DMS53 treated with DMSO at 0.1 percent for 48 hours (cell line): ENCODE data around the gene NCL.
"Not testable (repeated sequence)": the region's sequence is repeated elsewhere in the genome, so short reads cannot be mapped to it uniquely, and the experiment has no call there.

Experiments used
- DNase-seq: peaks from one replicate; lab custom pipeline; 2025; ENCODE audit not compliant: unreplicated experiment; lab: John Stamatoyannopoulos, UW

The NCL gene

DNA sequence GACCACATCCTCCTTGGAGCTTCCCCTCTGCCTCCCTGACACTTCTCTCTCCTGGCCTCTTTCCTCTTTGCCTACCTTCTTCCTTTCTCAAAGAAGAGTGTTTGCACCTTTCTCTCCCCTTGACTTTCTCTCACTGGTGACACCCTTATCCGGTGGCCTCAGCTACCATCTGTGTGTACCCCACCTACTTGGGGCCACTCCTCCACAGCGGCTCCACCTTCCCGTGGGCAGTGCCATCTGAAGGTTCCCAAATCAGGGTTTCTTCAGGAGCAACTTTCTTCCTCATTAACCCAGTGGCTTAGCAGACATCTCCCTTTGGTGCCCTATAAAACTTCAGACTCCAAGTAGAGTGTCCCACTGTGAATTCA is 5.3 kb upstream of the NCL start:
- DNase-seq, result no peak

DNA sequence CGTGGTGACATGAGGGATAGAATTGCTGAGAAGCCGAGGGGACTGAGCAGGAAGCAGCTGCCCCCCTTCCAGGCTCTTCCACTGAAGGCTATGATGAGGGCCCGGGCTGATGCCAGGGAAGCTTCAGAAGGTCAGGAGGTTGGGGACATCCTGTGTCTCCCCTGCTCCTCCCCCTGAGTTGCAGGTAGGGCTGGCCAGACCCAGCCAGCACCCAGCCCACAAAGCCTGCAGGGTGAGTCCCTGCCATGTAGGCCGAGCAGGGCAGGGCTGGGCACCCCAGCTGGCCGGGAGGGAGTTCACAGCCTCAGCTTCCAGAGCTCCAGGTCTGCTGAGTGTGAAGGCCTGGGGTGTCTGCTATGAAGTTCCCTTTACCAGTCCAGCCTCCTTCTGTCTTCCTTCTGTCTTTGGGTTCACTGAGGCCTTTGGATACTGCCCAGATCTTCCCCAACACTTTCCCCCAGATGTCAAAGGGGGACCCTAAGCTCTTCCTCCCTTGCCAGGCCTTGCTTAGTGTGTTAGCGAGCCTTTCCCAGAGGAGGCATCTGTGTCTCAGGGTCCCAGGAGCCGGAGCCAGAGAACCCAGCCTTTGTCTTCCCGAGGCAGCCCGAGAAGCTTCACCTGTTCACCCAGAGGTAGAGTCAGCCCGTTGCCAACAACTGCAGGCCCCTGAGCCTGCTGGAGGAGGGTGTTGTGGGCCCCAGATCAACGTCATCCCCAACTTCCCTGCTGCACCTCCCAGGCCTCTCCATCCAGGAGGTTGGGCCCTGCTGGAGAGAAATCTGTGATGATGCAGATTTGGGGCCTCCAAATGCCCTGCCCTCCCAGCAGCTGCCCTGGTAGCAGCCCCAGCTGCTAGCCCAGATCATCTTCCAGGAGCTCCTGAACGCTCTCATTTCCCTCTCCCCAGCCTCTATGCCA is 3.6 kb upstream of the NCL start:
- DNase-seq, result no peak

DNA sequence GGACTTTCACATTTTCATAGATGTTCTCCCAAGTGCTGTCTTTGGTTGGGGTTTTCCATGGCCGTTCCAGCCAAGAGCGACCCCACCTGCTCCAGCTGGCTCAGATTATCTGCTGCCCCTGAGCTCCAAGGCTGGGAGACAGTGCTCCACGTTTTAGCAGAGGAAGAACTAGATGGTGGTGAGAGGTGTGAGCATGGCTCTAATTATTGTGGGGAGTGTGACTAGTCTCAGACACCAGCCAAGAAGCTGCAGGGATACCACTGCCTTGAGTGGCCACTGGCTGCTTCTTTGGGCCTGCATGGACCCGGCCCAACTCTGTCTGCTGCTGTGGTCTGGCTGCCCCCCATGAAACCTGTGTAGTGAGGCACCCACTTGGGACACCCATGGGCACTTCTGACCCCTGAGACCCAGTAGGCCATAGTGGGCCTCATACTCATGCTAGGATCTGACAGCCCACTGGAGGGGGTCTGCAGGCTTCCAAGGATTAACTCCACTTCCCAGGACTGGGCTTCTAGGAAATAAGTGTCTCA is 2.8 kb upstream of the NCL start:
- no peak for DNase-seq

- DNase-seq, result peak; percentile 84
Observed at GRCh38 chr2:231464576-231465540, 574 bp upstream of the NCL start.

GRCh38 chr2:231462729-231463465 is 1.4 kb downstream of the NCL start:
- no peak for DNase-seq

DNA sequence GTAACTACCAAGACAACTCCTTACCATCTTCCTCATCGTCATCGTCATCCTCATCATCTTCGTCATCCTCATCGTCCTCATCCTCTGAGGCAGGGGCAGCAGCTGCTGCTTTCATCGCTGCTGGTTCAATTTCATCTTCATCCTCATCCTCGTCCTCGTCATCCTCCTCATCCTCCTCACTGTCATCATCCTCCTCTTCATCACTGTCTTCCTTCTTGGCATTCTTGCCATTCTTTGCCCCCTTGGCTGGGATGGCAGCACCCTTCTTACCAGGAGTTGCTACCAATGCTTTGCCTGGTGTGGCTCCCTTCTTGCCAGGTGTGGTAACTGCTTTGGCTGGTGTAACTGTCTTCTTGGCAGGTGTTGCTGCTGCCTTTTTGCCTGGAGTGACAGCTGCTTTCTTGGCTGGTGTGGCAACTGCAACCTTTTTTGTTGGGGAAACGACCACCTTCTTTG is 2.7 kb downstream of the NCL start:
- DNase-seq, result no peak

GRCh38 chr2:231460841-231461240 is 3.4 kb downstream of the NCL start:
- DNase-seq, result not testable (repeated sequence)

GRCh38 chr2:231460073-231460835 is 4.0 kb downstream of the NCL start:
- no peak for DNase-seq

DNA sequence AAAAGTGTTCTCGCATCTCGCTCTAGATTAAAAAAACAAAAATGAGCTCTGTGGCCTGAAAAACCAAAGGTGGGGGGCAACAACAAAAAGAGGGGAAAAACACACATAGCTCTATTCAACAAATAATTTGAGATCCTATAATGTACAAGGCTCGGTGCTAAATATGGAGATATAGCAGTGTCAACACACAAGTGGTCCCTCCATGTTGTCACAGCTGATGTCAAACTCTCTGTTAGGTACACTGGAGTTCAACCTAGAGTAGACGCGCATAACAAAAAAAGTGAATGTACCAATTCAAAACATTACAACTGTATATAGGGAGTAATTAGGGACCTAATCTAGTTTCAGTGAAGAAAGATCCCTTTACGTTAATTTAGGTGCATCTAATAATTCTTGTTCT is 5.9 kb downstream of the NCL start:
- DNase-seq, result no peak

DNA sequence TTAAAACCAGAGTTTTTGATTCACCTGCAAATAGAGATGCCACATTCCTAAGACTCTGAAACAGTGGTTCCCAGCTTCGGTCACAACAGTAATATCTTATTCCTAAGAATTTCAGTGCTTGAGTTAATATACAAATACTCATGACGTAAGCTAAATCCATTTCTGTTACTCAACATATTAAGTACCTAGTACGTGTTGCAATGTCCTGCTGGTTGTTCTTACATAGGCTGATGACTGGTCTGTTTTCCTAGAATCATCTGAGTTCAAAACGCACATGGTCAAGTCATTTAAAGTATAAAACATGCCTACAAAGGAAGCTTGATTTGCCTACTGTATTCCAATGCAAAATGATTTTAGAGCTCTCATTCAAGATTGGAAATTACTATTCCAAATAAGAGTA is 7.2 kb downstream of the NCL start:
- DNase-seq, result no peak

DNA sequence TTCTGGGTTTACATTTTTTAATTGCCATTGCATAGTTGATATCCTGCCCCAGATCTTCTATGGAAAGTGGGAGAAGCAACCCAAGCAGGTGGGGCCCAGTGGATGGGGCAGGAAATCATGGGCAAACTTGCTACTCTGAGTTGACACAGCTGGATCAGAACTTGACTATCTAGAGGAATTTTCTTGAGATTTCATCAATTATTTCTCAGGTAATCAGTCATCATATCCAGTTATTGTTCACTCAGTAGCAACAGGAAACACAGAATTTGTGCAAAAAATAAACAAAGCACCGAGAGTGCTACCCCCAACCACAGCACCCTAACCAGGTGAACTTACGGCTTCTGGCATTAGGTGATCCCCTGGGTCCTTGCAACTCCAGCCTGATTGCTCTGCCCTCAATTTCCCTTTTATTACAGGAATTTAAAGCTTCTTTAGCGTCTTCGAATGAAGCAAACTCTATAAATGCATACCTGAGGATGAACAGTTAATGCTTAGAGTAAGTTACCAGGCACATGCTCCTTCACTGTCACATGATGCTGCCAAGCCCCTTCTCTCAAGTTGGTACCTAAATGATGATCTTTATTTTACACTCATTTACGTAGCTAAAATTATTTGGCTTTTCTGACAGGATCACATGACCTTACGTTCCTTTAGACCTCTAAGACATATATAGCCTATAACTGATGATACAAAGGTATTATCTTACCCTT is 7.8 kb downstream of the NCL start:
- no peak for DNase-seq

DNA sequence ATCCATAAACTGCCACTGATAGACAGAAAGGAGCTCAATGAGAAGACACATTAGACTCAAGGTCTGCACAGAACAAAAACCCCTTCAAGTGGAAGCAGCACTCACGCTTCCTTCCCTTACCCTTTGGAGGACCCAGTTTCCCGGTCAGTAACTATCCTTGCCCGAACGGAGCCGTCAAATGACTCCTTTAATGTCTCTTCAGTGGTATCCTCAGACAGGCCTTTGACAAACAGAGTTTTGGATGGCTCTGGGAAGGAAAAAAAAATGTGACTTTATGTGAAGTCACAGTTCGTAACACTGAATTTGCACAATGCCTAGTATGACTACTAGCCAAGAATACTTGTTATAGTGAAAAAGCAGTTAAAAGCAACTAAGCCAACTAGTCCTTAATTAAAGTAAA is 8.4 kb downstream of the NCL start:
- DNase-seq, result no peak

GRCh38 chr2:231455222-231455621 is 9.1 kb downstream of the NCL start:
- no peak for DNase-seq

DNA sequence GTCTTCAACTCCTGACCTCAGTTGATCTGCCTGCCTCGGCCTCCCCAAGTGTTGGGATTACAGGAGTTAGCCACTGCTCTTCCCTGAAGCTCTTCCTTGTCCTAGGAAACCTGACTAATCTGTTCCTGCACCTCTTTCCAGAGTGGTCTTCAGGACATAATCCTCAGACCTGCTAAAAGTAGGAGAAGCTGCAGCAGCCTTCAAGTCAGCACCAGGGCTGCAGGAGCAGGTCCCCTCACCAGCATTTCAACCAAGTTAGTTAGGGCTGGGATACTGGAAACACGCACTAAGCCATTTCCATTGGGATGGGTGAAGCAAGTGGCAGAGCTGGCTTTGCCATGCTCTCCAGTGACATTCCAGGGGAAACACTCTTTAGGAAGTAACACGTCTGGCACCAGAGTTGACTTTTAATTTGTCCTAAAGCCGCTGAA is 9.9 kb downstream of the NCL start:
- no peak for DNase-seq

DNA sequence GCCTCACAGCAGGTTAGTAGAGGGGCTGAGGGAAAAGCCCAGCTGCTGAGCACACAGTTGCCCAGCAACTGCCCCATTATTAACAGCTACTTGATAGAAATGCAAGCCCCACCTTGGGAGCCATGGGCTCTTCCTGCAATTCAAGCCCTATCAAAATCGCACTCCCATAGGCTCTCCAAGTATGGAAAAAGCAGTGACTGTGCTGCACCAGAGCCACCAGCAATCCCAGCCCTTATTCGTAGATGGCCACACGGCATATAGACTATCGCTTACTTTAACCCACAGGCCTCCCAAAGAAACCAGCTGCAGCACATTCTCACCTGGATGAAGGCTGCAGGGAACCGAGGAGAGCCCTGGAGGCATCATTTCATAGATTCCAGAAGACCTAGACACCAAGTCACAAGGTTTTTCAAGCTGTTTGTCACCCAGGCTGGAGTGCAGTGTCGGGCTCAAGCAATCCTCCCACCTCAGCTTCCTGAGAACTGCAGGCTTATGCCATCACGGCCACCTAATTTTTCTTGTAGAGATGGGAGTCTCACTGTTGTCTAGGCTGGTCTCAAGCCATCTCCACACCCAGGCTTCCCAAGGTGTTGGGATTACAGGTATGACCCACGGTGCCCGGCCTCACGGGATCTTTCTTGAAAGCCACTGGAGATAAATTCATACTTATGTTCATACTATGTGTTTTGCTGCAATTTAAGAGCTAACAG is 11.3 kb downstream of the NCL start:
- DNase-seq, result no peak

GRCh38 chr2:231450548-231450989 is 13.7 kb downstream of the NCL start:
- DNase-seq, result no peak

- DNase-seq, result no peak
Observed at GRCh38 chr2:231449503-231450054, 14.7 kb downstream of the NCL start.

DNA sequence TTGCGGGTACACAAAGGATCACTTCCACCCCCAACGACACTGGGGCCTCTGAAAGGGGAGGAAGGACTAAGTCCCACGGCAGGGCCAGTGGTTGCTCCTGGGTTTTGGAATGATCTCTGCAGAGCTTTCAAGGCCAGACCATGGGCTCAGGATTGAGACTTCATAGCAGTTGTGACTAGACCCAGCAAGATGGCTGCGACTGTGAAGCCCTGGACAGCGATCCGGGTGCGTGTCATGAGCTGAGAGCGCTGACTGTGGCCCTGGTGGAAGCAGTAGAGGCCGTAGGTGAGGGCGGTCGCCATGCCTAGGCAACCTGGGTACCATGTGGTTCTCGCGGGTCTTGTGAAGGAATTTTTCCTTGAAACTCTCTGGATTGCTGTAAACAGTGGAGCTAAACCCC is 27.3 kb downstream of the NCL start:
- no peak for DNase-seq
